Neural progenitor cell (in vitro differentiated cells): Measurements from ENCODE around the gene STAP1. TPM values are rescaled to one million over a fixed set of nuclear protein-coding genes. Genes with fewer than 3 reads are reported as not detected.
"Not testable (repeated sequence)": the region's sequence is repeated elsewhere in the genome, so short reads cannot be mapped to it uniquely, and the experiment has no call there.

ENCODE experiments used
- DNase-seq: peaks from one replicate; pipeline ENCODE4 v3.0.0-alpha.2; 2016; ENCODE audit warnings: low spot score
- H2AFZ ChIP-seq: fragments of 200-600 bp; sonication (generic); replicated peaks from 2 replicates; pipeline ENCODE4 v1.6.1; 2016; ENCODE audit warnings: antibody characterized with exemption
- H3F3A ChIP-seq: fragments of 200-600 bp; sonication (generic); 2 replicates; pipeline ENCODE4 v1.6.1; 2016; ENCODE audit warnings: antibody characterized with exemption, low read depth
- H3K27ac ChIP-seq: fragments of 200-600 bp; sonication (generic); 2 replicates; pipeline ENCODE4 v1.5.1; 2016; ENCODE audit warnings: mild to moderate bottlenecking
- H3K27me3 ChIP-seq: fragments of 200-600 bp; sonication (generic); 2 replicates; pipeline ENCODE4 v1.6.1; 2016; ENCODE audit warnings: mild to moderate bottlenecking, moderate library complexity
- H3K36me3 ChIP-seq: fragments of 200-600 bp; sonication (generic); 2 replicates; pipeline ENCODE4 v1.5.1; 2016
- H3K4me1 ChIP-seq: fragments of 200-600 bp; sonication (generic); 2 replicates; pipeline ENCODE4 v1.6.1; 2016; ENCODE audit warnings: mixed run types
- H3K4me2 ChIP-seq: fragments of 200-600 bp; sonication (generic); 2 replicates; pipeline ENCODE4 v1.6.1; 2016
- H3K4me3 ChIP-seq: fragments of 200-600 bp; sonication (generic); 2 replicates; pipeline ENCODE4 v1.5.1; 2016
- H3K79me2 ChIP-seq: fragments of 200-600 bp; sonication (generic); 2 replicates; pipeline ENCODE4 v1.6.1; 2016; ENCODE audit warnings: low read depth
- H3K9ac ChIP-seq: fragments of 200-600 bp; sonication (generic); 2 replicates; pipeline ENCODE4 v1.6.1; 2016
- H3K9me3 ChIP-seq: fragments of 200-600 bp; sonication (generic); 2 replicates; pipeline ENCODE4 v1.5.1; 2016; ENCODE audit warnings: low read depth
- H4K20me1 ChIP-seq: fragments of 200-600 bp; sonication (generic); 2 replicates; pipeline ENCODE4 v1.6.1; 2016; ENCODE audit warnings: low read depth
- H3K27ac Mint-ChIP-seq: 3 replicates; pipeline ENCODE4 v1.8.0; 2021; ENCODE audit warnings: mixed read lengths
- H3K27me3 Mint-ChIP-seq: 2 replicates; pipeline ENCODE4 v1.8.0; 2022; ENCODE audit warnings: low read depth, mild to moderate bottlenecking, inconsistent platforms, moderate library complexity, mixed read lengths; ENCODE audit not compliant: insufficient read depth
- H3K36me3 Mint-ChIP-seq: 3 replicates; pipeline ENCODE4 v1.8.0; 2021; ENCODE audit warnings: mixed read lengths
- H3K4me1 Mint-ChIP-seq: 3 replicates; pipeline ENCODE4 v1.8.0; 2021; ENCODE audit warnings: mixed read lengths
- H3K4me3 Mint-ChIP-seq: 3 replicates; pipeline ENCODE4 v1.8.0; 2021; ENCODE audit warnings: mild to moderate bottlenecking, moderate library complexity, mixed read lengths
- H3K9me3 Mint-ChIP-seq: 3 replicates; pipeline ENCODE4 v1.8.0; 2020; ENCODE audit warnings: mixed read lengths
- CTCF ChIP-seq: fragments of 200-600 bp; sonication (generic); IDR thresholded peaks from 2 replicates; pipeline ENCODE4 v1.5.1; 2017; ENCODE audit warnings: antibody characterized with exemption, mild to moderate bottlenecking
- EZH2 ChIP-seq: fragments of 200-600 bp; sonication (generic); IDR thresholded peaks from 2 replicates; pipeline ENCODE4 v1.6.1; 2017; ENCODE audit warnings: antibody characterized with exemption, mild to moderate bottlenecking, moderate library complexity
- EZH2phosphoT487 ChIP-seq: fragments of 200-600 bp; sonication (generic); IDR thresholded peaks from 2 replicates; pipeline ENCODE4 v1.6.1; 2017; ENCODE audit warnings: antibody characterized with exemption
- small RNA-seq: library from RNA; depleted of rRNA; stranded (forward); fragments of <200 nt; gene quantifications from one replicate; pipeline ENCODE3, GENCODE V24; 2015
- total RNA-seq: library from RNA; depleted of rRNA; stranded (reverse); fragments of >200 nt; gene quantifications from 2 replicates; pipeline ENCODE4 v1.2.3, GENCODE V29; 2015; ENCODE audit warnings: low replicate concordance

The STAP1 gene
- total RNA-seq, 1 donor from 2014 or later = not detected

DNA sequence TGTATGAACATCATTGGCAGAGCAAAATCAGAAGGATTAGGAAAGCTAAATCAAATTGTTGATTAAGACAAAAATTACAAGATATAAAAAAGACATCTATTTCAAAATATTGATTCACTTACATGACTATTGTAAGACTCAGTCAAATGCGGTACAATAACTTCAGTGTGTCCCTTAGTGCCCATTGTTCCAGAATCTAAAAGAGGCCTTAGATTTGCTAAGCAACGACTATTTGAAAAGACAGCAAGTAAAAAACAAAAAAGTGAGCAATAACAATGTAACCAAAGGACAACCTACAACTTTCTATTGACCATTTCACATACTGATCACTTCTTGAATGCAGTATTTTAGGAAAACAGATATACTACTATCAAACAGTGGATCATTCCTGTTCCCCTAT, 76.8 kb downstream of the STAP1 start:
- no peak overlapping the region for H3K4me2 ChIP-seq
- H3K36me3 Mint-ChIP-seq = peaks cover 35% of the 10 kb centered on the region
- H3K27ac ChIP-seq = no peak overlapping the region
- no peak overlapping the region for H3K27ac Mint-ChIP-seq
- TF ChIP-seq EZH2phosphoT487 = no peak
- no peaks in the 10 kb centered on the region for H3K79me2 ChIP-seq
- no peaks in the 10 kb centered on the region for H3K27me3 Mint-ChIP-seq
- H3K9ac ChIP-seq = no peak overlapping the region
- H3K4me3 Mint-ChIP-seq = no peak overlapping the region
- no peak overlapping the region for H2AFZ ChIP-seq
- no peaks in the 10 kb centered on the region for H4K20me1 ChIP-seq
- no peaks in the 10 kb centered on the region for H3K9me3 ChIP-seq
- no peak overlapping the region for H3K4me3 ChIP-seq
- H3K4me1 Mint-ChIP-seq = no peaks in the 10 kb centered on the region
- no peaks in the 10 kb centered on the region for H3F3A ChIP-seq
- H3K4me1 ChIP-seq = no peaks in the 10 kb centered on the region
- no peak for DNase-seq
- H3K27me3 ChIP-seq = no peaks in the 10 kb centered on the region
- H3K9me3 Mint-ChIP-seq = peaks cover 4% of the 10 kb centered on the region
- H3K36me3 ChIP-seq = peaks cover 38% of the 10 kb centered on the region

- not testable (repeated sequence) for H2AFZ ChIP-seq, H3K4me1 Mint-ChIP-seq, H3K79me2 ChIP-seq, H3F3A ChIP-seq, H3K27me3 ChIP-seq, H3K27ac ChIP-seq, H3K4me3 ChIP-seq, H4K20me1 ChIP-seq, H3K4me3 Mint-ChIP-seq, H3K9me3 ChIP-seq, H3K9me3 Mint-ChIP-seq, H3K27me3 Mint-ChIP-seq, H3K4me1 ChIP-seq, DNase-seq, H3K4me2 ChIP-seq, H3K27ac Mint-ChIP-seq, H3K9ac ChIP-seq
- peaks cover 39% of the 10 kb centered on the region for H3K36me3 ChIP-seq
- H3K36me3 Mint-ChIP-seq = peaks cover 34% of the 10 kb centered on the region
Observed at GRCh38 chr4:67636978-67637377, 78.5 kb downstream of the STAP1 start.

DNA sequence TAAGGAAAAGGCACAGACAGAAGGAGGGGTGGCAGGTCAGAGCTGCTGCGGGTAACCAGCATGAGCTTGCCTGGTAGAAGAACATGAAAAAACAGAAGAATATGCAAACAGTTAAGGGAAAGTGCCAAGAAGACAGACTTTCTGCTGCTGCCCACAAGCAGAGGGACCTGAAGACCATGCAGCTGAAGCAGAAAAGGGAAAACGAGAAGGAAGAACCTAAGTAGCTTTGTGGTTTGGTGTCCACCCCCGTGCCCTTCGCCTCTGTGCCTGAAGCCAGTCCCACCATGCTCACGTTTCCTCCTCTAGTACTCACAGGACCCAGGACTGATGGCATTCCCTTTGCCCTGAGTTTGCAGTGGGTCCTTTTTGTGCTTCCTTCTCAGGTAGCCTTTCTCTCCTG, 79.6 kb downstream of the STAP1 start:
- H3K4me2 ChIP-seq = no peak overlapping the region
- H3K27ac Mint-ChIP-seq = no peak overlapping the region
- H3K4me1 Mint-ChIP-seq = no peaks in the 10 kb centered on the region
- no peaks in the 10 kb centered on the region for H3K9me3 ChIP-seq
- no peaks in the 10 kb centered on the region for H3K4me1 ChIP-seq
- H3K27ac ChIP-seq = no peak overlapping the region
- no peak overlapping the region for H3K9ac ChIP-seq
- H3K4me3 Mint-ChIP-seq = no peak overlapping the region
- no peaks in the 10 kb centered on the region for H3K27me3 Mint-ChIP-seq
- peaks cover 4% of the 10 kb centered on the region for H3K9me3 Mint-ChIP-seq
- H3K4me3 ChIP-seq = no peak overlapping the region
- H3K36me3 ChIP-seq = peaks cover 31% of the 10 kb centered on the region
- peaks cover 32% of the 10 kb centered on the region for H3K36me3 Mint-ChIP-seq
- H2AFZ ChIP-seq = no peak overlapping the region
- H3F3A ChIP-seq = no peaks in the 10 kb centered on the region
- TF ChIP-seq EZH2 (no peak), CTCF (no peak), EZH2phosphoT487 (no peak)
- H3K27me3 ChIP-seq = no peaks in the 10 kb centered on the region
- H4K20me1 ChIP-seq = no peaks in the 10 kb centered on the region
- no peak for DNase-seq
- no peaks in the 10 kb centered on the region for H3K79me2 ChIP-seq

DNA sequence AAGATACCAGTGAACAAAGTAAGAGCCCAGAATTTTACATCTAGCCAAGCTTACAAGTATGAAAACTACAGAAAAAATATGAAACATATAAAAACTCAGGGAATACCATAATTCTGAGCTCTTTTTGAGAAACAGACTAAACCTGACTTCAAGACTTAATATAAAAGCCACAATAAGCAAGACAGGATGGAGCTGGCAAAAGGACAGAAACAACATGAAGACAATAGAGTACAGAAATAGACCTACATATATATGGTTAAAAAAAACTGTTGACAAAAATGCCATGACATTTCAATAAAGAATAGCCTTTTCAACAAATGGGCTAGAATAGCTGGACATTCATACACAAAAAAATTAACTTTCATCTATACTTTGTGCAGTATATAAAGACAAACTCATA, 93.0 kb downstream of the STAP1 start:
- TF ChIP-seq EZH2 (no peak), CTCF (no peak), EZH2phosphoT487 (no peak)
- Histone ChIP-seq H3K4me3 (no peak overlapping the region), H4K20me1 (no peaks in the 10 kb centered on the region), H3K9me3 (no peaks in the 10 kb centered on the region), H2AFZ (no peak overlapping the region), H3K27ac (no peak overlapping the region), H3K4me1 (no peaks in the 10 kb centered on the region), H3K79me2 (no peaks in the 10 kb centered on the region), H3K36me3 (peaks cover 4% of the 10 kb centered on the region), H3K27me3 (no peaks in the 10 kb centered on the region), H3K9ac (no peak overlapping the region), H3K4me2 (no peak overlapping the region), H3F3A (no peaks in the 10 kb centered on the region)
- H3K9me3 Mint-ChIP-seq = peaks cover 12% of the 10 kb centered on the region
- DNase-seq = no peak
- H3K4me1 Mint-ChIP-seq = no peaks in the 10 kb centered on the region
- H3K27ac Mint-ChIP-seq = no peak overlapping the region
- H3K4me3 Mint-ChIP-seq = no peak overlapping the region
- H3K27me3 Mint-ChIP-seq = no peaks in the 10 kb centered on the region
- peaks cover 39% of the 10 kb centered on the region for H3K36me3 Mint-ChIP-seq

Small RNA genes lying within 50 kb of the gene (small RNA-seq; reads per million reads assigned to genes)
- gene AC096720.1 = not detected

Other genes starting within 250 kb of the STAP1 start
- gene CENPC, start 13.2 kb upstream of the STAP1 start, total RNA-seq = 48.4 and 85.2 TPM in 2 replicates
- 120 and 162 TPM in 2 replicates for gene UBA6, start 142.4 kb downstream of the STAP1 start, total RNA-seq
- not detected in 2 replicates for gene GNRHR, start 195.7 kb downstream of the STAP1 start, total RNA-seq